ENCODE results near the gene MICAL2. TPM values are rescaled to one million over a fixed set of nuclear protein-coding genes. Genes with fewer than 3 reads are reported as not detected.

Gene MICAL2
- total RNA-seq, 1 donor: 156 TPM

DNA sequence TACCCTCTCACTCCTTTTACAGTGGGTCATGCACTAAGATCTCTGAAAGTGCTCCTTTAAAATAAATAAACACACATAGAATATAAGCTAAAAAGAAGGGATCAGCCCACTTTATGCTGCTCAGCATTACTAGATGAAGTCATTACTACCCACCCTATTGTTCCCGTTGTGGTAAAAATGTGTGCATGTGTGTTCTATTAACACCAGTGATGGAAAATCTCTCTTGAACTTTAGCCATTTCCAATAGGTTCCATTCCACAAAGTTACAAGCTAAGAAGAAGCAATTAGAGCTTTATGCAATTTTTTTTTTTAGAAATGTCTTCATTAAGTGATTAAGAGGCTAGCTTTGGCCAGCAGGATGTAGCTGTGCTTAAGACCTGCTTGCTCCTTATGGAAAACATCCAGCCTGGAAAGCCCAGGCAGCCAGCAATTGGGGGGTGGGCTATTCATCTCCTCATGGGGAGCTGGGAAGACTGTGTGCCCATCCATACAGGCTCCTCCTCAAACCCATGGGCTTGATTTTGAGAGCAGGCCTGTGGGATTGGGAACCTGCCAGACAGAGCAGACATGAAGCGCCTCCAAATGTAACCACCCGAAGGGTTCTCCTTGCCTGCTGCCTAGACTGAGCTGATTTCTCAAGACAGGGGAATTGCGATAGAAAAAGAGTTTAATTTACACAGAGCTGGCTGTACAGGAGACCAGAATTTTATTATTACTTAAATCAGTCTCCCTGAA lies 174.1 kb downstream of the MICAL2 start:
- Histone ChIP-seq H2AFZ (ENCODE audit: low read length) (no peak overlapping the region), H3K36me3 (ENCODE audit: insufficient read depth, low read length) (no peaks in the 10 kb centered on the region), H4K20me1 (ENCODE audit: insufficient read depth, low read length) (no peaks in the 10 kb centered on the region), H3K27me3 (ENCODE audit: insufficient read depth, low read length) (no peaks in the 10 kb centered on the region), H3K9me3 (ENCODE audit: low read depth, low read length) (no peaks in the 10 kb centered on the region), H3K27ac (ENCODE audit: low read depth, low read length) (peak overlapping the region; percentile 98), H3K4me3 (ENCODE audit: insufficient read depth, low read length) (peak overlapping the region; percentile 21), H3K79me2 (ENCODE audit: insufficient read depth, low read length) (peaks cover 10% of the 10 kb centered on the region), H3K4me2 (ENCODE audit: insufficient read depth, low read length) (peak overlapping the region; percentile 82), H3K4me1 (ENCODE audit: insufficient read depth, low read length) (peaks cover 88% of the 10 kb centered on the region)
- TF ChIP-seq CTCF (IDR thresholded peaks at IDR 0.05; ENCODE audit: extremely low read depth, low read depth, low read length): no peak
- DNase-seq (ENCODE audit: insufficient read length, low spot score, missing footprints): peak; percentile 25

DNA sequence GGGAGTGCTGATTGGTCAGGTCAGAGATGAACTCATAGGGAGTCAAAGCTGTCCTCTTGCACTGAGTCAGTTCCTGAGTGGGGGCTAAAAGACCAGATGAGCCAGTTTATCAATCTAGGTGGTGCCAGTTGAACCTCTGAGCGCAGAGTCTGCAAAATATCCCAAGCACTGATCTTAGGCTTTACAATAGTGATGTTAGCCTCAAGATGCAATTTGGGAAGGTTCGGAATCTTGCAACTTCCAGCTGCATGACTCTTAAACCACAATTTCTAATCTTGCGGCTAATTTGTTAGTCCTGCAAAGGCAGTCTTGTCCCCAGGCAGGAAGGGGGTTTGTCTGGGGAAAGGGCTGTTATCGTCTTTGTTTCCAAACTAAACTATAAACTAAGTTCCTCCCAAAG lies 174.7 kb downstream of the MICAL2 start:
- H4K20me1 ChIP-seq (ENCODE audit: insufficient read depth, low read length): no peaks in the 10 kb centered on the region
- TF ChIP-seq CTCF (IDR thresholded peaks at IDR 0.05; ENCODE audit: extremely low read depth, low read depth, low read length): no peak
- no peak overlapping the region for H2AFZ ChIP-seq (ENCODE audit: low read length)
- peak overlapping the region; percentile 82 for H3K4me2 ChIP-seq (ENCODE audit: insufficient read depth, low read length)
- no peaks in the 10 kb centered on the region for H3K27me3 ChIP-seq (ENCODE audit: insufficient read depth, low read length)
- H3K36me3 ChIP-seq (ENCODE audit: insufficient read depth, low read length): no peaks in the 10 kb centered on the region
- peak overlapping the region; percentile 98 for H3K27ac ChIP-seq (ENCODE audit: low read depth, low read length)
- peak overlapping the region; percentile 21 for H3K4me3 ChIP-seq (ENCODE audit: insufficient read depth, low read length)
- DNase-seq (ENCODE audit: insufficient read length, low spot score, missing footprints): peak; percentile 51
- H3K4me1 ChIP-seq (ENCODE audit: insufficient read depth, low read length): peaks cover 88% of the 10 kb centered on the region
- no peaks in the 10 kb centered on the region for H3K9me3 ChIP-seq (ENCODE audit: low read depth, low read length)
- H3K79me2 ChIP-seq (ENCODE audit: insufficient read depth, low read length): peaks cover 10% of the 10 kb centered on the region

DNA sequence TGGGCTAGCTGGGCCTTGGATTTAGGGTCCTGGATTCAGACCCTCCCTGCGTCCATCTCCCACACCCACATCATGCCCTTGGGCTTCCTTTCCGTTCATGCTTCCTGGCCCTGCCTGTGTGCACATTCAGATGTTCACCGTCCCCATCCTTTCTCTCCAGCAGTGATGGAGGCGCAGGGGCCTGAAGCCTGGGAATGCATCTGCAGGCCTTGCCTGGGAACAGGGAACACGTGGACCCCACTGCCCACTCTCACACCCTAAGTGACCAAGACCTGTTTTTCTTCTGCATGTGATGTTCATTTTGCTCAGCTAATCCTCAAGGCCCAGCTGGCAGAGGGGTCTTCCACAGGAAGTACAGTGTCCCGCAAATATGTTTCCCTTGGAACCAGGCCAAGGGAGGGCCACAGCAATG lies 175.4 kb downstream of the MICAL2 start:
- DNase-seq (ENCODE audit: insufficient read length, low spot score, missing footprints): no peak
- H3K79me2 ChIP-seq (ENCODE audit: insufficient read depth, low read length): peaks cover 10% of the 10 kb centered on the region
- H3K27ac ChIP-seq (ENCODE audit: low read depth, low read length): peak overlapping the region; percentile 98
- no peaks in the 10 kb centered on the region for H3K36me3 ChIP-seq (ENCODE audit: insufficient read depth, low read length)
- no peak for TF ChIP-seq CTCF (IDR thresholded peaks at IDR 0.05; ENCODE audit: extremely low read depth, low read depth, low read length)
- H4K20me1 ChIP-seq (ENCODE audit: insufficient read depth, low read length): no peaks in the 10 kb centered on the region
- no peaks in the 10 kb centered on the region for H3K27me3 ChIP-seq (ENCODE audit: insufficient read depth, low read length)
- H3K4me1 ChIP-seq (ENCODE audit: insufficient read depth, low read length): peaks cover 81% of the 10 kb centered on the region
- H3K4me2 ChIP-seq (ENCODE audit: insufficient read depth, low read length): peak overlapping the region; percentile 82
- H3K4me3 ChIP-seq (ENCODE audit: insufficient read depth, low read length): peak overlapping the region; percentile 25
- H3K9me3 ChIP-seq (ENCODE audit: low read depth, low read length): no peaks in the 10 kb centered on the region
- H2AFZ ChIP-seq (ENCODE audit: low read length): no peak overlapping the region

- peaks cover 7% of the 10 kb centered on the region for H3K79me2 ChIP-seq (ENCODE audit: insufficient read depth, low read length)
- H3K4me3 ChIP-seq (ENCODE audit: insufficient read depth, low read length): peak overlapping the region; percentile 47
- H4K20me1 ChIP-seq (ENCODE audit: insufficient read depth, low read length): no peaks in the 10 kb centered on the region
- no peak for DNase-seq (ENCODE audit: insufficient read length, low spot score, missing footprints)
- H3K36me3 ChIP-seq (ENCODE audit: insufficient read depth, low read length): no peaks in the 10 kb centered on the region
- no peak overlapping the region for H2AFZ ChIP-seq (ENCODE audit: low read length)
- H3K9me3 ChIP-seq (ENCODE audit: low read depth, low read length): no peaks in the 10 kb centered on the region
- H3K4me1 ChIP-seq (ENCODE audit: insufficient read depth, low read length): peaks cover 73% of the 10 kb centered on the region
- H3K27ac ChIP-seq (ENCODE audit: low read depth, low read length): peak overlapping the region; percentile 98
- no peak for TF ChIP-seq CTCF (IDR thresholded peaks at IDR 0.05; ENCODE audit: extremely low read depth, low read depth, low read length)
- no peaks in the 10 kb centered on the region for H3K27me3 ChIP-seq (ENCODE audit: insufficient read depth, low read length)
- peak overlapping the region; percentile 82 for H3K4me2 ChIP-seq (ENCODE audit: insufficient read depth, low read length)
Observed at GRCh38 chr11:12286606-12287005, 176.2 kb downstream of the MICAL2 start.

Measured in osteoblast (primary cell).